ENCODE measurements around the gene TMEM88. TPM values are rescaled to one million over a fixed set of nuclear protein-coding genes. Genes with fewer than 3 reads are reported as not detected.
A peak's percentile ranks its signal among the peaks of the same experiment; 100 is the strongest.

TMEM88 gene
- total and polyA plus RNA-seq, 2 donors (not counting 1 experiment from before 2014, with no cell fraction given): 5.1 to 9.5 TPM

DNA sequence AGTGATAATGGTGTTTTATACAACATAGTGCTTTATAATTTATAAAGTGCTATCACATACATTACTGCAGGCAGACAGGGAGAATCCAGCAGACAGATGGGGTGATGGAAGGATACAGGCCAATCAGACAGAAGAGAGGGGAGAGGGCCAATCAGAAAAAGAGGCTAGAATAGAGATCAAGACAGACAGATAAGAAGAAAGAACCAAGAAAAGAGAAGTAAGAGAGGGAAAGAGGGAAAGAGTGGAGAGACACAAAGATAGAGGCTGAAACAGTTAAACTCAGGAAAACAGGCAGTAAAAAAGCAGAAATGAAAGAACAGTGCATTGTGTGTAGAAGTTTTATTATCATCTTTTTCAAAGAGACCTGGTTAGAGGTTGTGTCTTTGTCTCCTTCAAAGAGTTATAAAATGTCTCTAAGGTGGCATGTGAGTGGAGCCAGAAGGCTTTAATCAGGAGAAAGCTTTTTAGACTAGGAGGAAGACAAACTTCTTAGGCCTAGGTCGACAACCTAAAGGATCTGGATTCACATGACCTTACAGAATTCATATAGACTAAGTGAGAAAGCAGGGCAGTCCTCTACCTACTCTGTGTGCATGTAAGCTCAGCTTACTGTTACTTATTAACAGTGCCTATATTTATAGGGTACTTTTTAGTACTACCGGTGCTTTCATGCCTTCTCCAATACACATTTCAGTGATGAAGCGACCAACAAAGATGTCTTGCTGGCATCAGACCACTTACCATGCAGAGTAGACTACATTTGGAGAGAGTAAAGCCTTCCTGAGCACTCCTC is 25.4 kb downstream of the TMEM88 start:
- Histone ChIP-seq H2AFZ (ENCODE audit: insufficient read depth, low read depth, low read length, poor library complexity, severe bottlenecking) (no peak overlapping the region), H3K36me3 (replicated peaks in 1 of 2; ENCODE audit: control extremely low read depth in 1 of 2, control insufficient read depth in 1 of 2, extremely low read depth in 1 of 2, insufficient read depth in 2 of 2, low read length in 1 of 2) (no peaks in the 10 kb centered on the region), H3K9me3 (ENCODE audit: control extremely low read depth in 1 of 3, control insufficient read depth in 2 of 3, insufficient read depth in 1 of 3, low read length in 2 of 3) (no peaks in the 10 kb centered on the region), H3K9ac (ENCODE audit: low read length) (no peak overlapping the region), H3K4me1 (ENCODE audit: control insufficient read depth in 2 of 2, insufficient read depth in 2 of 2, low read length in 2 of 2) (peaks cover 24 to 34% of the 10 kb centered on the region in 2 donors), H3K27ac (ENCODE audit: low read length in 2 of 2) (peak overlapping the region in 1 of 2 donors; percentile 5), H3K27me3 (replicated peaks in 1 of 4; ENCODE audit: control extremely low read depth in 1 of 4, control insufficient read depth in 3 of 4, insufficient read depth in 4 of 4, low read length in 3 of 4) (no peaks in the 10 kb centered on the region), H3K4me2 (replicated peaks; ENCODE audit: low read depth, low read length, poor library complexity, severe bottlenecking) (peak overlapping the region; percentile 6), H4K20me1 (ENCODE audit: control insufficient read depth, insufficient read depth, low read length, poor library complexity, severe bottlenecking) (no peaks in the 10 kb centered on the region), H3K4me3 (ENCODE audit: control extremely low read depth in 1 of 5, extremely low read depth in 1 of 5, insufficient read depth in 1 of 5, low read depth in 2 of 5, low read length in 4 of 5) (no peak overlapping the region), H3K79me2 (ENCODE audit: control insufficient read depth, insufficient read depth, low read length) (peaks cover 10% of the 10 kb centered on the region)
- intact Hi-C loops (cut with micrococcal nuclease): loop anchor here (10.0 kb wide), 1 partner anchor 135 kb away; no protein-coding TSS in a partner anchor
- DNase-seq (no peak), ATAC-seq (ENCODE audit: low read depth) (no peak)
- Mint-ChIP-seq H3K9me3 (ENCODE audit: insufficient read depth) (no peaks in the 10 kb centered on the region), H3K27me3 (no peaks in the 10 kb centered on the region), H3K4me3 (no peak overlapping the region), H3K27ac (no peak overlapping the region), H3K4me1 (peaks cover 9% of the 10 kb centered on the region)
- WGBS (ENCODE audit: insufficient coverage): no CpG with 5 or more reads among the region's 3 CpGs
- CTCF ChIA-PET: no interaction called here
- POLR2A ChIA-PET: no interaction called here
- TF ChIP-seq, protein P1, sequence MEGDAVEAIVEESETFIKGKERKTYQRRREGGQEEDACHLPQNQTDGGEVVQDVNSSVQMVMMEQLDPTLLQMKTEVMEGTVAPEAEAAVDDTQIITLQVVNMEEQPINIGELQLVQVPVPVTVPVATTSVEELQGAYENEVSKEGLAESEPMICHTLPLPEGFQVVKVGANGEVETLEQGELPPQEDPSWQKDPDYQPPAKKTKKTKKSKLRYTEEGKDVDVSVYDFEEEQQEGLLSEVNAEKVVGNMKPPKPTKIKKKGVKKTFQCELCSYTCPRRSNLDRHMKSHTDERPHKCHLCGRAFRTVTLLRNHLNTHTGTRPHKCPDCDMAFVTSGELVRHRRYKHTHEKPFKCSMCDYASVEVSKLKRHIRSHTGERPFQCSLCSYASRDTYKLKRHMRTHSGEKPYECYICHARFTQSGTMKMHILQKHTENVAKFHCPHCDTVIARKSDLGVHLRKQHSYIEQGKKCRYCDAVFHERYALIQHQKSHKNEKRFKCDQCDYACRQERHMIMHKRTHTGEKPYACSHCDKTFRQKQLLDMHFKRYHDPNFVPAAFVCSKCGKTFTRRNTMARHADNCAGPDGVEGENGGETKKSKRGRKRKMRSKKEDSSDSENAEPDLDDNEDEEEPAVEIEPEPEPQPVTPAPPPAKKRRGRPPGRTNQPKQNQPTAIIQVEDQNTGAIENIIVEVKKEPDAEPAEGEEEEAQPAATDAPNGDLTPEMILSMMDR (IDR thresholded peaks at IDR 0.05): no peak

DNA sequence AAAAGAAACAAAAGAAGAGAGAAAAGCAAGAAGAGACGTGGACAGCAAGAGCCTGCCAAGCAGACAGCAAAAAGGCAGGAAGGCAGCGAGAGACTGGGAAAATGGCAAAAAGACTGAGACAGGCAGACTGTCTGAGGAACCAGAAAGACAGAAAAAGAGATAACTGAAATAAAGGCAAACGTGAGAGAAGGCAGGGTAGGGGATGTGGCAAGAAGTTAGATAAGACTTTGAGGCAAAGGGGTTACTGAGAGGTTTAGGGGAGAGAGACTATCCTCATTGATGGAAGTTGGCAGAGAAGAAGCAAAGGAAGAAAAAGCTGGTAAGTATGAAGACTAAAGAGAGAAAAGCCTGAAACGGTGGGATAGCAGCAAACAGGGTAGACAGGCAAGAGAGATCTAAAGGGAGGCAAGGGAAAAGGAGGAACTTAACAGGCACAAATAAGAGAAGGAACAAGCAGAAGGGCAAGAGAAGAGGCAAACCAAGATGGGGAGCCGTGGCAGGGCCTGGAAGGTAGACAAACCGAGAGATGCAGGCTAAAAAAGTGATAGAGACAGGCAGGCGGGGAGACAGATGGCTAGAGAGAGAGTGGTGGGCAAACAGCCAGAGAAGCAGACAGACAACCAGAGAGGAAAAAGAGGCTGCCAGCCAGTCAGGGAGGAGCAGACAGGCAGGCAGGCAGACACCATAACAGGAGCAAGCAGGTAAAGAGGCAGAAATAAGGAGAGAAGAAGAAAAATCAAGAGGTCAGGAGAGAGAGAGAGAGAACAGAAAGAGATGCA is 26.6 kb downstream of the TMEM88 start:
- no peak overlapping the region for H3K27ac Mint-ChIP-seq
- Histone ChIP-seq H3K9me3 (ENCODE audit: control extremely low read depth in 1 of 3, control insufficient read depth in 2 of 3, insufficient read depth in 1 of 3, low read length in 2 of 3) (no peaks in the 10 kb centered on the region), H4K20me1 (ENCODE audit: control insufficient read depth, insufficient read depth, low read length, poor library complexity, severe bottlenecking) (no peaks in the 10 kb centered on the region), H3K9ac (ENCODE audit: low read length) (no peak overlapping the region), H2AFZ (ENCODE audit: insufficient read depth, low read depth, low read length, poor library complexity, severe bottlenecking) (peak overlapping the region; percentile 1), H3K27ac (ENCODE audit: low read length in 2 of 2) (peak overlapping the region in 1 of 2 donors; percentile 32), H3K4me1 (ENCODE audit: control insufficient read depth in 2 of 2, insufficient read depth in 2 of 2, low read length in 2 of 2) (peaks cover 30 to 34% of the 10 kb centered on the region in 2 donors), H3K4me2 (replicated peaks; ENCODE audit: low read depth, low read length, poor library complexity, severe bottlenecking) (no peak overlapping the region), H3K4me3 (ENCODE audit: control extremely low read depth in 1 of 5, extremely low read depth in 1 of 5, insufficient read depth in 1 of 5, low read depth in 2 of 5, low read length in 4 of 5) (no peak overlapping the region), H3K79me2 (ENCODE audit: control insufficient read depth, insufficient read depth, low read length) (peaks cover 20% of the 10 kb centered on the region), H3K36me3 (replicated peaks in 1 of 2; ENCODE audit: control extremely low read depth in 1 of 2, control insufficient read depth in 1 of 2, extremely low read depth in 1 of 2, insufficient read depth in 2 of 2, low read length in 1 of 2) (no peaks in the 10 kb centered on the region), H3K27me3 (replicated peaks in 1 of 4; ENCODE audit: control extremely low read depth in 1 of 4, control insufficient read depth in 3 of 4, insufficient read depth in 4 of 4, low read length in 3 of 4) (no peaks in the 10 kb centered on the region)
- intact Hi-C loops (cut with micrococcal nuclease): loop anchor here (10.0 kb wide), 1 partner anchor 137 kb away; no protein-coding TSS in a partner anchor
- H3K4me3 Mint-ChIP-seq: no peak overlapping the region
- H3K9me3 Mint-ChIP-seq (ENCODE audit: insufficient read depth): no peaks in the 10 kb centered on the region
- TF ChIP-seq, protein P1 (IDR thresholded peaks at IDR 0.05): no peak
- no peak for TF ChIP-seq EZH2 (IDR thresholded peaks at IDR 0.05; ENCODE audit: borderline replicate concordance, insufficient read depth, low read depth, low read length, poor library complexity, severe bottlenecking)
- ChIA-PET CTCF (no interaction called here), POLR2A (no interaction called here)
- H3K4me1 Mint-ChIP-seq: peaks cover 4% of the 10 kb centered on the region
- no peaks in the 10 kb centered on the region for H3K27me3 Mint-ChIP-seq
- DNase-seq (no peak), ATAC-seq (ENCODE audit: low read depth) (no peak)
- 54% methylated on average over 7 of the region's 7 CpGs for WGBS (ENCODE audit: insufficient coverage)
